Heart right ventricle (tissue), 16 donors: ENCODE results near the gene RTL9. TPM values are rescaled to one million over a fixed set of nuclear protein-coding genes. Genes with fewer than 3 reads are reported as not detected.

Source experiments
- ATAC-seq, 8 donors: fragments of 200-7000 bp; cut with Tn5 transposase; one replicate each; pipeline ENCODE4 v1.9.1; 2020; ENCODE audit warnings: mild to moderate bottlenecking in 8 of 8, moderate library complexity in 8 of 8, moderate number of reproducible peaks in 1 of 8
- DNase-seq, 2 donors: peaks; one replicate each; pipeline ENCODE4 v3.0.0-alpha.2; 2020
- H3K27ac ChIP-seq, 10 donors: fragments of 200-600 bp; sonication (generic) in 2 of 10; one replicate each; pipeline versions ENCODE4 v1.5.0 to v1.8.0; 2020 to 2022; ENCODE audit warnings: mild to moderate bottlenecking in 3 of 10
- H3K27me3 ChIP-seq, 7 donors: fragments of 200-600 bp; one replicate each; pipeline ENCODE4 v1.8.0; 2021 to 2022; ENCODE audit warnings: mild to moderate bottlenecking in 2 of 7
- H3K36me3 ChIP-seq, 9 donors: fragments of 200-600 bp; sonication (generic) in 1 of 9; one replicate each; pipeline versions ENCODE4 v1.5.0 to v1.8.0; 2020 to 2022; ENCODE audit warnings: mild to moderate bottlenecking in 2 of 9
- H3K4me1 ChIP-seq, 9 donors: fragments of 200-600 bp; sonication (generic) in 1 of 9; one replicate each; pipeline versions ENCODE4 v1.5.0 to v1.8.0; 2020 to 2022; ENCODE audit warnings: mild to moderate bottlenecking in 4 of 9
- H3K4me3 ChIP-seq, 10 donors: fragments of 200-600 bp; sonication (generic) in 2 of 10; one replicate each; pipeline versions ENCODE4 v1.5.0 to v1.8.0; 2020 to 2022; ENCODE audit warnings: mild to moderate bottlenecking in 7 of 10, moderate library complexity in 2 of 10
- H3K9me3 ChIP-seq, 11 donors: fragments of 200-600 bp in 10 of 11; sonication (generic) in 2 of 11; one replicate each; pipeline versions ENCODE4 v1.5.0 to v1.8.0; 2013 to 2022; ENCODE audit warnings: mild to moderate bottlenecking in 2 of 11, control low read depth in 1 of 11, moderate library complexity in 1 of 11
- WGBS, 2 donors: extraction: QIAGEN DNeasy Blood & Tissue Kit; methylation state at CpG; one replicate each; pipeline ENCODE4 v1.1.7; 2013; ENCODE audit warnings: inconsistent platforms in 1 of 2; 5-methylcytosine and 5-hydroxymethylcytosine counted together
- intact Hi-C, 10 donors: fragments of 100-400 bp; cut with DNase I; formaldehyde crosslinking; loops; one replicate each; pipeline versions ENCODE4 v1.11.1 to v1.14.2; 2022
- polyA plus RNA-seq, 2 donors: library from polyadenylated mRNA; stranded (reverse); fragments of 200-250 nt; gene quantifications; one replicate each; pipeline ENCODE4 v1.2.3, GENCODE V29; 2013
- total RNA-seq, 10 donors: library from RNA; stranded (reverse); fragmentation: NEBNext Ultra II Directional in 3 of 10; extraction: Animal tissue kit (Norgen Biotek cat#: 25700) in 3 of 10; gene quantifications; one replicate each; pipeline versions ENCODE4 v1.2.1 to v1.2.4, GENCODE V29; 2021 to 2023
- TF ChIP-seq, protein P1 (sequence below), 9 donors: fragments of 200-600 bp; sonication (generic) in 2 of 9; IDR thresholded peaks; one replicate each; pipeline versions ENCODE4 v1.5.0 to v1.8.0; 2021 to 2022; ENCODE audit warnings: antibody characterized with exemption in 9 of 9, mild to moderate bottlenecking in 5 of 9, moderate library complexity in 1 of 9
- donor health status: Arrhythmogenic right ventricular cardiomyopathy.
- donor health status: ischemic (EF 13 %, LVEDD 7.1; RV severe dilation, severe dysfunction).
- donor health status: healthy with polysubstance abuse.
- donor health status: DM: no; HTN: yes; CAD: no.
- donor health status: DM: no; HTN: no; CAD: no.
- donor health status: ischemic (EF 25% LVEDD 6.9; RV normal size, moderate dysfunction).
- donor health status: ischemic (EF 25% LVEDD 5.7; RV mildly dilated, moderate dysfunction).
- donor health status: healthy.
- donor health status: DM: yes; HTN: yes; CAD: no.
- donor health status: Ischemic cardiomyopathy.
- donor health status: ischemic (EF 35%, LVEDD 5.7; RV mildly dilated, moderate dysfunction).
- donor health status: nonischemic (EF 11% LVEDD 7.7; RV severe dilation, severe dysfunction).
- donor health status: DM: yes; HTN: yes; CAD: no.
- donor health status: PGD.
- donor health status: ischemic (EF 29% LVEDD 5.4; RV normal size, mild dysfunction).
- donor health status: nonischemic (EF 23%, LVEDD 6.1; RV moderate dilation, normal function).

RTL9 gene
- total and polyA plus RNA-seq, 12 donors = 0.29 to 1.2 (median 0.64) TPM

DNA sequence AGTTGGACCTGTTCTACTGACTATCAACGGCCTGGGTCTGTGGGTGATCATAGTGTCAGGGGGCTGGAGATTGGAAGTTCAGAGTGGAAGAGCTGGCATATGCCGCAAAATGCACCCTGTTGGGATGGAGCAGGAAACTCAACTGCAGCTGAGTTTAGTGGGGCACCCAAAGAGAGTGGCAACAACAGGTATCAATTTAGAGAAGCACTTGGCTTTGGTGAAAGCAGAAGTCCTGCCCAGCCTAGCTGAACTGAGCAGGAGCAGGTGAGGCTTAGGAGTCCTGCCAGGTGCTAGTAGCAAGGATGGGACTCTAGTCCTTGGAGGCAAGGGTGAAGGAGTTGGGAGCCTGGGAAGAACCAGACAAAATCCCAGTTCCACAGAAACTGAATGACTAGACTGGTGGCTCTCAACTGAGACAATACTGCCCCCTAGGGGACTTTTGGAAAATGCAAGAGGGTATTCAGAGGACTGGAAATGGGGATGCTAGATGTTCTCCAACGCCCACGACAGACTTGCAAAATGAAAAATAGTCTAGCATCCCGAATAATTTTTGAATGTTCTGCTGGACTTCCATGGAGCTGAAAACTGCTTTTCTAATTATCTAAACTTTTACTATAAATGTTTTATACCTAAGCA is 49.4 kb downstream of the RTL9 start:
- peak in 1 of 2 donors; percentile 56 for DNase-seq
- 35 to 45% methylated on average over 5 of the region's 5 CpGs for WGBS, 2 donors
- ATAC-seq = peak in 7 of 8 donors; percentile 38 to 73 (median 69)
- Histone ChIP-seq H3K36me3 (no peaks in the 10 kb centered on the region), H3K4me1 (peaks cover 0 to 4% (median 0%) of the 10 kb centered on the region in 9 donors), H3K4me3 (no peak overlapping the region), H3K9me3 (no peaks in the 10 kb centered on the region), H3K27ac (no peak overlapping the region), H3K27me3 (peaks cover 0 to 48% (median 0%) of the 10 kb centered on the region in 7 donors)
- TF ChIP-seq, protein P1, sequence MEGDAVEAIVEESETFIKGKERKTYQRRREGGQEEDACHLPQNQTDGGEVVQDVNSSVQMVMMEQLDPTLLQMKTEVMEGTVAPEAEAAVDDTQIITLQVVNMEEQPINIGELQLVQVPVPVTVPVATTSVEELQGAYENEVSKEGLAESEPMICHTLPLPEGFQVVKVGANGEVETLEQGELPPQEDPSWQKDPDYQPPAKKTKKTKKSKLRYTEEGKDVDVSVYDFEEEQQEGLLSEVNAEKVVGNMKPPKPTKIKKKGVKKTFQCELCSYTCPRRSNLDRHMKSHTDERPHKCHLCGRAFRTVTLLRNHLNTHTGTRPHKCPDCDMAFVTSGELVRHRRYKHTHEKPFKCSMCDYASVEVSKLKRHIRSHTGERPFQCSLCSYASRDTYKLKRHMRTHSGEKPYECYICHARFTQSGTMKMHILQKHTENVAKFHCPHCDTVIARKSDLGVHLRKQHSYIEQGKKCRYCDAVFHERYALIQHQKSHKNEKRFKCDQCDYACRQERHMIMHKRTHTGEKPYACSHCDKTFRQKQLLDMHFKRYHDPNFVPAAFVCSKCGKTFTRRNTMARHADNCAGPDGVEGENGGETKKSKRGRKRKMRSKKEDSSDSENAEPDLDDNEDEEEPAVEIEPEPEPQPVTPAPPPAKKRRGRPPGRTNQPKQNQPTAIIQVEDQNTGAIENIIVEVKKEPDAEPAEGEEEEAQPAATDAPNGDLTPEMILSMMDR (IDR thresholded peaks at IDR 0.05) = peak; percentile 43 to 74 (median 67)
- intact Hi-C loops = loop anchor here in 5 of 10 donors (1.0 to 5.0 kb wide), 4 partner anchors 247 to 251 kb away; no protein-coding TSS in a partner anchor

Other genes with a start within 250 kb of the RTL9 start
- gene AMMECR1, start 40.8 kb upstream of the RTL9 start, total RNA-seq = 1 to 10 TPM in 5 of 10 donors, under 1 TPM in 5; 0.59 to 1.8 (median 1.1) TPM
- 1 to 10 TPM in 1 of 2 donors, under 1 TPM in 1; 0.74 to 1.0 TPM for gene AMMECR1, start 40.8 kb upstream of the RTL9 start, polyA plus RNA-seq